IgD-negative memory B cell (primary cell): Measurements from ENCODE around the gene AMBP. TPM values are rescaled to one million over a fixed set of nuclear protein-coding genes. Genes with fewer than 3 reads are reported as not detected.
A peak's percentile ranks its signal among the peaks of the same experiment; 100 is the strongest.

Source experiments
- H3K27ac Mint-ChIP-seq, 3 donors: one replicate each; pipeline ENCODE4 v1.8.0; 2020 to 2022; ENCODE audit warnings: mild to moderate bottlenecking in 3 of 3, mixed read lengths in 3 of 3, moderate library complexity in 1 of 3
- H3K27me3 Mint-ChIP-seq: one replicate; pipeline ENCODE4 v1.8.0; 2021; ENCODE audit warnings: mixed read lengths
- H3K36me3 Mint-ChIP-seq: one replicate; pipeline ENCODE4 v1.8.0; 2020; ENCODE audit warnings: mild to moderate bottlenecking, mixed read lengths
- H3K4me1 Mint-ChIP-seq, 3 donors: one replicate each; pipeline ENCODE4 v1.8.0; 2020 to 2022; ENCODE audit warnings: mixed read lengths in 3 of 3, mild to moderate bottlenecking in 1 of 3
- H3K4me3 Mint-ChIP-seq, 4 donors: one replicate each; pipeline ENCODE4 v1.8.0; 2020 to 2022; ENCODE audit warnings: mild to moderate bottlenecking in 4 of 4, mixed read lengths in 4 of 4, moderate library complexity in 3 of 4
- H3K9me3 Mint-ChIP-seq, 3 donors: one replicate each; pipeline ENCODE4 v1.8.0; 2020 to 2021; ENCODE audit warnings: mixed read lengths in 3 of 3, mild to moderate bottlenecking in 1 of 3
- polyA plus RNA-seq: library from polyadenylated mRNA; unstranded; fragments of 300-500 nt; fragmentation: Illumina TruSeq; gene quantifications from one replicate; pipeline ENCODE4 v1.2.3, GENCODE V29; 2021

Gene AMBP
- polyA plus RNA-seq, 1 donor from 2014 or later, result not detected

DNA sequence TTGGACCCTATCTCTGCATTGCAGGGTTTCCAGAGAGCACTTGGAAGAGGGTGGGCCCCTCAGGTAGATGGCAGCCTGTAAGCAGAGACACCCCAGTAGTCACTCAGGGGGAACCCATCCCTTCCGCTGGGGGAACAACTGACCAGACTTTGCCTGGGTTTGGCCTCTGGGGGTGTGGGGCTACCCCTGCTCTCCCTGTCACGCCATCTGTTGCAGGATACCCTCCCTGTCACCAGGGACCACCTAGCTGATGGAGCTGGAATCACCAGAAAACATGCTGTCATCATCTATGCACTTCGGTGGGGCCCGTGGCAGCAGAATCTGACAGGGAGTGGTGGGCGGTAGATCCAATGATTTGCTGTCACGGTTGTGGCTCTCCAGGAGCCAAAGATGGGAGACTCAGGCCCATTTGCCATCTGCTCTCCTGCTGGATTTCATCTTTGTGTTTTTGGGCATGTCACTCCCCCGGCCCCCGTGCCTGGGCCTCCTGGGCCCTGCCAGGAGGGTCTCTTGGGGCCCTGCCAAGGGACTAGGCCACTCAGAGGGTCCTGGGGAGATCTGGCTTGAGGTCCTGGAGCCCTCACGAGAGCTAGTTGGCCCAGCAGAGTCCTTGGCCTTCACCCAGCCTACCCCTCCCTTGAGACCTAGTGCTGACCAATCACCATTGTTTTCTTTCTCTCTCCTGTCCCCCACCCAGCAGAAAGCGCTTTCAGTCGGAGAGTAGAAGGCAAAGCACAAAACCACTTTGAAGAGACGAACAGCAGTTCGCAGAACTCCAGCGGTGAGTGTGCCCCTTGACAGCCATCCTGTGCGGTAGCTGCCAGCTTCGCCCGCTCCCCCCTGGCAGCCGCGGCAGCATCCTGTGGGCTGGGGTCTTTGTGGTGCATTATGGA lies 45.9 kb downstream of the AMBP start:
- Mint-ChIP-seq H3K27me3 (no peaks in the 10 kb centered on the region), H3K36me3 (peaks cover 3% of the 10 kb centered on the region), H3K9me3 (peaks cover 0 to 2% (median 0%) of the 10 kb centered on the region in 3 donors), H3K27ac (no peak overlapping the region), H3K4me3 (no peak overlapping the region), H3K4me1 (no peaks in the 10 kb centered on the region)

GRCh38 chr9:114031037-114031630 lies 47.0 kb downstream of the AMBP start:
- H3K36me3 Mint-ChIP-seq, result peaks cover 3% of the 10 kb centered on the region
- H3K4me3 Mint-ChIP-seq, result no peak overlapping the region
- no peaks in the 10 kb centered on the region for H3K27me3 Mint-ChIP-seq
- H3K9me3 Mint-ChIP-seq, result peaks cover 0 to 4% (median 0%) of the 10 kb centered on the region in 3 donors
- no peak overlapping the region for H3K27ac Mint-ChIP-seq
- H3K4me1 Mint-ChIP-seq, result no peaks in the 10 kb centered on the region

GRCh38 chr9:114030364-114030763 lies 47.7 kb downstream of the AMBP start:
- Mint-ChIP-seq H3K27ac (no peak overlapping the region), H3K27me3 (no peaks in the 10 kb centered on the region), H3K4me3 (no peak overlapping the region), H3K9me3 (peaks cover 0 to 4% (median 0%) of the 10 kb centered on the region in 3 donors), H3K36me3 (peaks cover 3% of the 10 kb centered on the region), H3K4me1 (no peaks in the 10 kb centered on the region)

DNA sequence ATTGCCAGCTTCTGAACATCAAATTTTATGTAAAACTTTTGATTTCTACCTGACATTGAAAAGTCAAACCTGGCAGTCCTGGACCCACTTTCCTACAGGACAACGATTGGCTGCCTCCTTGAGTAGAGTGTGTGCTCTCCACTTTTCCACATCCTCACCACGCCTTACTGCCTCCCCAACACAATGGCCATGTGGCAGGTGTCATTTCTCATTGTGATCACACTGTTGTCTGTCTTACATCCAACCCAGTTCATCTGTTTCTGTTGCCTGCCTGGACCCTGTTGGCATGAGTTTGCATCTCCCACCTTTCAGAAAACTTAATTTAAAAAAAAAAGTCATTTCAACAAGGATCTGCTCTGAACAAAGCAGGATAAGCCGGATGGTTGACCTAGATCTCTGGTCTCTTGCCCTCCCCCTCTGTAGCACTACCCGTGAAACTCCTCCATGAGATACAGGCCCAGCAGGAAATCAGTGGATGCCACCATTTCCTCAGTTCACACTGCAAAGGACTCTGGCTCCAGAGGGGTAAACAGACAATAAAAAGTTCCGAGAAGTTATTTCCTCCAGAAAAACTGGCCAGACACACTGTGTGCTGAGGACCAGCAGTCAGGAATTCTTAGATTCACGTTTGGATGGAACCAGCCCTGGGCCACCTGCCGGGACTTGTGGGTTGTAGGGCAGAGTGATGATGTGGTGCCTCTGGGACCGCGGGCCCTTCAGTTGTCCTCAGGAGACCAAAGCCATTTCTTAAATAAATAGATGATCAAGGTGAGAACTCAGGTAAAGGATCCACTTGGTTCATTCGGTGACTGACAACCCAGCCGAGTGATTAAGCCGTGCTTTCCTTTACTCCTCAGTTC lies 48.6 kb downstream of the AMBP start:
- no peaks in the 10 kb centered on the region for H3K4me1 Mint-ChIP-seq
- H3K36me3 Mint-ChIP-seq, result peaks cover 5% of the 10 kb centered on the region
- no peaks in the 10 kb centered on the region for H3K27me3 Mint-ChIP-seq
- no peak overlapping the region for H3K4me3 Mint-ChIP-seq
- H3K27ac Mint-ChIP-seq, result no peak overlapping the region
- peaks cover 0 to 6% (median 2%) of the 10 kb centered on the region in 3 donors for H3K9me3 Mint-ChIP-seq

GRCh38 chr9:114028646-114029045 lies 49.5 kb downstream of the AMBP start:
- Mint-ChIP-seq H3K9me3 (peaks cover 2 to 9% (median 8%) of the 10 kb centered on the region in 3 donors), H3K4me3 (peak overlapping the region in 1 of 4 donors; percentile 45), H3K27me3 (peaks cover 2% of the 10 kb centered on the region), H3K36me3 (peaks cover 8% of the 10 kb centered on the region), H3K27ac (no peak overlapping the region), H3K4me1 (no peaks in the 10 kb centered on the region)

GRCh38 chr9:114027863-114028465 lies 50.1 kb downstream of the AMBP start:
- Mint-ChIP-seq H3K36me3 (peaks cover 11% of the 10 kb centered on the region), H3K9me3 (peaks cover 2 to 15% (median 9%) of the 10 kb centered on the region in 3 donors), H3K4me1 (no peaks in the 10 kb centered on the region), H3K27ac (no peak overlapping the region), H3K27me3 (peaks cover 2% of the 10 kb centered on the region), H3K4me3 (peak overlapping the region in 1 of 4 donors; percentile 7)

GRCh38 chr9:114027159-114027862 lies 50.8 kb downstream of the AMBP start:
- H3K36me3 Mint-ChIP-seq, result peaks cover 14% of the 10 kb centered on the region
- H3K4me3 Mint-ChIP-seq, result peak overlapping the region in 1 of 4 donors; percentile 20
- H3K27ac Mint-ChIP-seq, result no peak overlapping the region
- H3K4me1 Mint-ChIP-seq, result no peaks in the 10 kb centered on the region
- peaks cover 2% of the 10 kb centered on the region for H3K27me3 Mint-ChIP-seq
- H3K9me3 Mint-ChIP-seq, result peaks cover 2 to 21% (median 12%) of the 10 kb centered on the region in 3 donors

- Mint-ChIP-seq H3K36me3 (peaks cover 14% of the 10 kb centered on the region), H3K4me3 (peak overlapping the region in 1 of 4 donors; percentile 17), H3K9me3 (peaks cover 2 to 27% (median 12%) of the 10 kb centered on the region in 3 donors), H3K4me1 (no peaks in the 10 kb centered on the region), H3K27ac (no peak overlapping the region), H3K27me3 (peaks cover 2% of the 10 kb centered on the region)
Observed at GRCh38 chr9:114026335-114026734, 51.8 kb downstream of the AMBP start.

- no peak overlapping the region for H3K4me3 Mint-ChIP-seq
- H3K27ac Mint-ChIP-seq, result no peak overlapping the region
- peaks cover 14% of the 10 kb centered on the region for H3K36me3 Mint-ChIP-seq
- no peaks in the 10 kb centered on the region for H3K4me1 Mint-ChIP-seq
- H3K27me3 Mint-ChIP-seq, result peaks cover 2% of the 10 kb centered on the region
- peaks cover 2 to 27% (median 12%) of the 10 kb centered on the region in 3 donors for H3K9me3 Mint-ChIP-seq
Observed at GRCh38 chr9:114025760-114026159, 52.3 kb downstream of the AMBP start.

DNA sequence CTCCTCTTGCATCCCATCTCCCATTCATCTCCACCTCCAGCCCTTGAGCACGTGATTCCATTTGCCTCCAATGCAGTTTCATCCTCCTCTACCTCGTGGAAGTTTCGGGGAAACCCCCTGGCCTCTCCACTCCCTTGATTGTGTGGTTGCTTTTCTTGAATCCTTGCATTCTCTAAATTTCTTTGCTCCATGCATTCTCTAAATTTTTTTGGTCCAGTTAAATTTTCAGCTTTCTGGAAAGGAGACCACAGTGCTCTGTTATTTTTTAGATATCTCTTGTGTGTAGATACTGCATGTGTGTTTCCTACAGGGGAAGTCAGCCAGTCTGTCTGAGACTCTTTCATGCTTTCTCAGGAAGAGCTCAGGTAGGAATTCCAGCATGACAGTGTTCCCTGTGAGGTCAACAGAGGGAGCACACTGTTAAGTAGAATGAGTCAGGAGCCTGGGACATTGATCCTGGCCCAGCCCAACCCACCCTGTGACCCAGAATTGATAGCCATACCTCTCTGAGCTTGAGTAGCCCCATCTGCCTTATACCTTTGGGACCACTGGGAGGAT lies 52.8 kb downstream of the AMBP start:
- Mint-ChIP-seq H3K4me1 (no peaks in the 10 kb centered on the region), H3K36me3 (peaks cover 14% of the 10 kb centered on the region), H3K27me3 (peaks cover 2% of the 10 kb centered on the region), H3K4me3 (no peak overlapping the region), H3K9me3 (peaks cover 2 to 27% (median 11%) of the 10 kb centered on the region in 3 donors), H3K27ac (no peak overlapping the region)

DNA sequence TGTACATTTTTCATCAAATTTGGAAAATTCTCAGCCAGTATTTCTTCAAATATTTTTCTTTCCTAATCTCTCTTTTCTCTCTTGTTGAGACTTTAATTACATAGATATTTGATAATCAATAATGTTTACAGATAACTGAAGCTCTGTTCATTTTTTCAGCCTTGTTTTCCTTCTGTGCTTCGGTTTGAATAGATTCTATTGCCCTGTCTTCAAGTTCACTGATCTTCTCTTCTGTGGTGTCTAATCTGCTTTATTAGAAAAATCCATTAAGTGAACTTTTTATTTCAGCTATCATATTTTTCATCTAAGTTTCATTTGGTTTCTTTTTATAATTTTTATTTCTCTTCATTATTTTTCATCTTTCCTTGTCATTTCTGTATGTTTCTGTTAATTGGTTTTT lies 54.1 kb downstream of the AMBP start:
- peaks cover 2 to 30% (median 11%) of the 10 kb centered on the region in 3 donors for H3K9me3 Mint-ChIP-seq
- no peak overlapping the region for H3K27ac Mint-ChIP-seq
- H3K4me1 Mint-ChIP-seq, result no peaks in the 10 kb centered on the region
- peaks cover 12% of the 10 kb centered on the region for H3K36me3 Mint-ChIP-seq
- peaks cover 2% of the 10 kb centered on the region for H3K27me3 Mint-ChIP-seq
- H3K4me3 Mint-ChIP-seq, result no peak overlapping the region

- Mint-ChIP-seq H3K27me3 (peaks cover 2% of the 10 kb centered on the region), H3K4me1 (no peaks in the 10 kb centered on the region), H3K4me3 (no peak overlapping the region), H3K36me3 (peaks cover 12% of the 10 kb centered on the region), H3K27ac (no peak overlapping the region), H3K9me3 (peaks cover 2 to 30% (median 11%) of the 10 kb centered on the region in 3 donors)
Observed at GRCh38 chr9:114021578-114021977, 56.5 kb downstream of the AMBP start.

DNA sequence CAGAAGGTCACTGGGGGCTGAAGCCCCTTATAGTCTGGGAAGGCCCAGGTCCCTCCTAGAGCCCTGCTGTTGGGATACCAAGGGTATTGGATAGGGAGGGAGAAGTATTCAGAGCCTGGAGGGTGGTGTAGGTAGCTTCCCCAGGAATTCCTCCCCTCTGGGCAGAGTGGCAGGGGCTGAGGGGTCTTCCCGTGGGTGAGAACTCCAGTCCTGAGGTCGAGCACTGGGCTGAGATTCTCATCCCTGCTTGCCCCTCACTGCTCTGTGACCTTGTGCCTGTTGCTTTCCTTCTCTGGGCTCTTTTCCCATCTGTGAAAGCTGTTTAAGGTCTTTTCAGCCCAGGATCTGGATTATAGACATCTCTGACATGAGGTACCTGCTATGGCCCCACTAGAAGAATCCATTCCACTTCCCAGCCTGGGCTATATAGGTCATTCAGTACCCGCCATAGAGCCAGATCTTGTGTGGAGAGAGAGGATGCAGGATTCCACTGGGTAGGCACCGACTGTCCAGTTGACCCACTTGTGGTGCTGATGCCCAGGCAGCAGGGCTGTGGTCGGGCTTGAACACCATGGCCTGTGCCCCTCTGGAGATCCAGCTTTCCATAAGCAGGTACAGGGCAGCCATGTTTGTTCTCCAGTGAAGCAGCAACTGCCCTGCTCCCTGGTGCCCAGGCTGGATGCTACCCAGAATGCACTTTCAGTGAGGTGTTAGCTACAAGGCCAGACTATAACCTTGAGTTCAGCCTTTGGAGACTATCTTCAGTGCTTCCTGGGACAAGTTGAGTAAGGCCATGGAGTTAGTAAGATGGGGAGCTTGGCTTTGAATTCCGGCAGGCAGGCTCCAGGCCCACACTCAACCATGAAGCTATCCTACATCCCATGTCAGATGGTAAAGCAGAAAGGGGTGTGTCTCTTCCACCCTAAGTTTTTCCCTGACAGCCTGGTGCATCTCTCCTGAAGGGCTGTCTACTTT lies 60.1 kb downstream of the AMBP start:
- Mint-ChIP-seq H3K4me1 (no peaks in the 10 kb centered on the region), H3K27ac (no peak overlapping the region), H3K4me3 (no peak overlapping the region), H3K9me3 (peaks cover 3 to 24% (median 6%) of the 10 kb centered on the region in 3 donors), H3K36me3 (peaks cover 5% of the 10 kb centered on the region), H3K27me3 (no peaks in the 10 kb centered on the region)
